ENCODE results near the gene HIVEP1. TPM values are rescaled to one million over a fixed set of nuclear protein-coding genes. Genes with fewer than 3 reads are reported as not detected.

HIVEP1 gene
- polyA plus RNA-seq, 1 of the 3 experiments (the other 2 are of a cell fraction) = 7.7 TPM

DNA sequence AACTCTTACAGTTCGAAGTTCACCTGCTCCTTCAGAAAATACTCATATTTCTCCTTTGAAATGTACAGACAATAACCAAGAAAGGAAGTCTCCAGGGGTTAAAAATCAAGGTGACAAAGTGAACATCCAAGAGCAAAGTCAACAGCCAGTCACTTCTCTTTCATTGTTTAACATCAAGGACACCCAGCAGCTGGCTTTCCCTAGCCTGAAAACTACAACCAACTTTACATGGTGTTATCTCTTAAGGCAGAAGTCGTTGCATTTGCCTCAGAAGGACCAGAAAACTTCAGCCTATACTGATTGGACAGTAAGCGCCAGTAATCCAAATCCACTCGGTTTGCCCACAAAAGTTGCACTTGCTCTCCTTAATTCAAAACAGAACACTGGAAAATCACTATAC lies 113.3 kb downstream of the HIVEP1 start:
- no peak for DNase-seq
- Histone ChIP-seq H3K9me2 (no peaks in the 10 kb centered on the region), H3K4me1 (ENCODE audit: control insufficient read depth in 1 of 2, insufficient read depth in 2 of 2, low read depth in 1 of 2, low read length in 1 of 2) (no peaks in the 10 kb centered on the region; a peak in 1 of 4 replicates), H3K9me3 (no peaks in the 10 kb centered on the region), H3K9ac (no peak overlapping the region), H3K4me2 (no peak overlapping the region), H2AFZ (ENCODE audit: low read depth) (no peak overlapping the region), H3K79me2 (ENCODE audit: insufficient read depth) (0 out of 2 replicates have a peak, but pooled peaks cover 14% of the 10 kb centered on the region), H4K20me1 (ENCODE audit: insufficient read depth) (no peaks in the 10 kb centered on the region), H3K27ac (ENCODE audit: low read depth in 2 of 2, low read length in 1 of 2) (no peak overlapping the region), H3F3A (replicated peaks; ENCODE audit: insufficient read depth) (no peaks in the 10 kb centered on the region), H3K4me3 (ENCODE audit: low read depth in 2 of 2, low read length in 1 of 2) (no peak overlapping the region), H3K36me3 (replicated peaks in 1 of 2; ENCODE audit: control insufficient read depth in 1 of 2, insufficient read depth in 2 of 2, low read length in 1 of 2) (peaks cover 18 to 33% of the 10 kb centered on the region in 2 experiments), H3K27me3 (ENCODE audit: insufficient read depth) (no peaks in the 10 kb centered on the region)
- POLR2A ChIA-PET = no interaction called here
- TF ChIP-seq EZH2phosphoT487 (IDR thresholded peaks at IDR 0.05; ENCODE audit: borderline replicate concordance, low read depth) (no peak), SIN3A (IDR thresholded peaks at IDR 0.05; ENCODE audit: borderline replicate concordance, low read depth, low read length) (no peak), FOXJ3 (CRISPR knock-in tag; IDR thresholded peaks at IDR 0.05) (no peak)
- TF ChIP-seq, protein P1, sequence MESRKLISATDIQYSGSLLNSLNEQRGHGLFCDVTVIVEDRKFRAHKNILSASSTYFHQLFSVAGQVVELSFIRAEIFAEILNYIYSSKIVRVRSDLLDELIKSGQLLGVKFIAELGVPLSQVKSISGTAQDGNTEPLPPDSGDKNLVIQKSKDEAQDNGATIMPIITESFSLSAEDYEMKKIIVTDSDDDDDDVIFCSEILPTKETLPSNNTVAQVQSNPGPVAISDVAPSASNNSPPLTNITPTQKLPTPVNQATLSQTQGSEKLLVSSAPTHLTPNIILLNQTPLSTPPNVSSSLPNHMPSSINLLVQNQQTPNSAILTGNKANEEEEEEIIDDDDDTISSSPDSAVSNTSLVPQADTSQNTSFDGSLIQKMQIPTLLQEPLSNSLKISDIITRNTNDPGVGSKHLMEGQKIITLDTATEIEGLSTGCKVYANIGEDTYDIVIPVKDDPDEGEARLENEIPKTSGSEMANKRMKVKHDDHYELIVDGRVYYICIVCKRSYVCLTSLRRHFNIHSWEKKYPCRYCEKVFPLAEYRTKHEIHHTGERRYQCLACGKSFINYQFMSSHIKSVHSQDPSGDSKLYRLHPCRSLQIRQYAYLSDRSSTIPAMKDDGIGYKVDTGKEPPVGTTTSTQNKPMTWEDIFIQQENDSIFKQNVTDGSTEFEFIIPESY (IDR thresholded peaks at IDR 0.05; ENCODE audit: borderline replicate concordance, low read depth) = no peak
- TF ChIP-seq, protein P2, sequence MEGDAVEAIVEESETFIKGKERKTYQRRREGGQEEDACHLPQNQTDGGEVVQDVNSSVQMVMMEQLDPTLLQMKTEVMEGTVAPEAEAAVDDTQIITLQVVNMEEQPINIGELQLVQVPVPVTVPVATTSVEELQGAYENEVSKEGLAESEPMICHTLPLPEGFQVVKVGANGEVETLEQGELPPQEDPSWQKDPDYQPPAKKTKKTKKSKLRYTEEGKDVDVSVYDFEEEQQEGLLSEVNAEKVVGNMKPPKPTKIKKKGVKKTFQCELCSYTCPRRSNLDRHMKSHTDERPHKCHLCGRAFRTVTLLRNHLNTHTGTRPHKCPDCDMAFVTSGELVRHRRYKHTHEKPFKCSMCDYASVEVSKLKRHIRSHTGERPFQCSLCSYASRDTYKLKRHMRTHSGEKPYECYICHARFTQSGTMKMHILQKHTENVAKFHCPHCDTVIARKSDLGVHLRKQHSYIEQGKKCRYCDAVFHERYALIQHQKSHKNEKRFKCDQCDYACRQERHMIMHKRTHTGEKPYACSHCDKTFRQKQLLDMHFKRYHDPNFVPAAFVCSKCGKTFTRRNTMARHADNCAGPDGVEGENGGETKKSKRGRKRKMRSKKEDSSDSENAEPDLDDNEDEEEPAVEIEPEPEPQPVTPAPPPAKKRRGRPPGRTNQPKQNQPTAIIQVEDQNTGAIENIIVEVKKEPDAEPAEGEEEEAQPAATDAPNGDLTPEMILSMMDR (IDR thresholded peaks at IDR 0.05) = no peak
- CTCF ChIA-PET = no interaction called here
- 80% methylated on average over 4 of the region's 4 CpGs for WGBS (ENCODE audit: low lambda C conversion rate)

DNA sequence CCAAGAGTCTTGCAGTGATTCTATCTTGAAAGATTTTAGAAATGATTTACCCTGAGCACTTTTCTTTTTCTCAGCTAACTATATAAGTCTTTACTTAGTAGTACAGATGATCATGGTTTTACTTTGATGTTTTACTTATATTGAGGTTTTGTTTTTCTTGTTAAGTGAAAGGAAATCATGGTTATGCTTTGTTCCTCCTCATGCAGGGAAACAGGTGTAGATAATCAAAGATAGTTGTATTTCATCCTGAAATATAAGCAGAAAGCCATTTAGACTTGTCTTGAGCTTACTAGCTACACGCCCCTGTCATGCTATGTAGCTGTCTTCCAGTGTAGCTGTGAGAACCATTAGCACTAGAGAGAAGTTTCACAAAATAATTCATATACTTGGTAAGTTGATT lies 113.9 kb downstream of the HIVEP1 start:
- Histone ChIP-seq H4K20me1 (ENCODE audit: insufficient read depth) (no peaks in the 10 kb centered on the region), H3K4me2 (no peak overlapping the region), H3K9me2 (no peaks in the 10 kb centered on the region), H3K4me3 (ENCODE audit: low read depth in 2 of 2, low read length in 1 of 2) (no peak overlapping the region), H3K79me2 (ENCODE audit: insufficient read depth) (0 out of 2 replicates have a peak, but pooled peaks cover 14% of the 10 kb centered on the region), H3K27me3 (ENCODE audit: insufficient read depth) (no peaks in the 10 kb centered on the region), H2AFZ (ENCODE audit: low read depth) (no peak overlapping the region), H3K9ac (no peak overlapping the region), H3K9me3 (no peaks in the 10 kb centered on the region), H3F3A (replicated peaks; ENCODE audit: insufficient read depth) (no peaks in the 10 kb centered on the region), H3K36me3 (replicated peaks in 1 of 2; ENCODE audit: control insufficient read depth in 1 of 2, insufficient read depth in 2 of 2, low read length in 1 of 2) (peaks cover 14 to 26% of the 10 kb centered on the region in 2 experiments), H3K4me1 (ENCODE audit: control insufficient read depth in 1 of 2, insufficient read depth in 2 of 2, low read depth in 1 of 2, low read length in 1 of 2) (no peaks in the 10 kb centered on the region; a peak in 1 of 4 replicates), H3K27ac (ENCODE audit: low read depth in 2 of 2, low read length in 1 of 2) (no peak overlapping the region)
- no peak for DNase-seq
- POLR2A ChIA-PET = no interaction called here
- CTCF ChIA-PET = no interaction called here
- no peak for TF ChIP-seq FOXJ3 (CRISPR knock-in tag; IDR thresholded peaks at IDR 0.05)
- TF ChIP-seq, protein P2 (IDR thresholded peaks at IDR 0.05) = no peak
- no peak for TF ChIP-seq RAD21 (IDR thresholded peaks at IDR 0.05; ENCODE audit: low read length)
- no peak for TF ChIP-seq NFIC (IDR thresholded peaks at IDR 0.05; ENCODE audit: borderline replicate concordance)
- TF ChIP-seq MXI1 (IDR thresholded peaks at IDR 0.05; ENCODE audit: low read depth, low read length) = no peak
- 100% methylated on average over 1 of the region's 1 CpG for WGBS (ENCODE audit: low lambda C conversion rate)

Measured in SK-N-SH (cell line).